NCI-H1436 (cell line): ENCODE results near the gene CFDP1.

Source experiments
- DNase-seq: peaks from one replicate; lab custom pipeline; 2025; lab: John Stamatoyannopoulos, UW

CFDP1 gene

DNA sequence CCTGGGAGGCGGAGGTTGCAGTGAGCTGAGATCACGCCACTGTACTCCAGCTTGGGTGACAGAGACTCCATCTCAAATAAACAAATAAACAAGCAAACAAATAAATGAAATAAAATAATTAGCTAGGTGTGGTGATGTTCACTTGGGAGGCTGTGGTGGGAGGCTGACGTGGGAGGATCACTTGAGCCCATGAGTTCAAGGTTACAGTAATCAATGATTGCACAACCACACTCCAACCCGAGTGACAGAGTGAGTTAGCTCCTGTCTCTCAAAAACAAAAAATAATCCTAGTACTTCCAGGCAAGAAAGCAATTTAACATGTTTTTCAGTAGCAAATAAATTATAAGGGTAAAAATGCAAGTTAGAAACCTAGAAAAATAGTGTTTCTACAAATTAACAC, 26.4 kb downstream of the CFDP1 start:
- no peak for DNase-seq

DNA sequence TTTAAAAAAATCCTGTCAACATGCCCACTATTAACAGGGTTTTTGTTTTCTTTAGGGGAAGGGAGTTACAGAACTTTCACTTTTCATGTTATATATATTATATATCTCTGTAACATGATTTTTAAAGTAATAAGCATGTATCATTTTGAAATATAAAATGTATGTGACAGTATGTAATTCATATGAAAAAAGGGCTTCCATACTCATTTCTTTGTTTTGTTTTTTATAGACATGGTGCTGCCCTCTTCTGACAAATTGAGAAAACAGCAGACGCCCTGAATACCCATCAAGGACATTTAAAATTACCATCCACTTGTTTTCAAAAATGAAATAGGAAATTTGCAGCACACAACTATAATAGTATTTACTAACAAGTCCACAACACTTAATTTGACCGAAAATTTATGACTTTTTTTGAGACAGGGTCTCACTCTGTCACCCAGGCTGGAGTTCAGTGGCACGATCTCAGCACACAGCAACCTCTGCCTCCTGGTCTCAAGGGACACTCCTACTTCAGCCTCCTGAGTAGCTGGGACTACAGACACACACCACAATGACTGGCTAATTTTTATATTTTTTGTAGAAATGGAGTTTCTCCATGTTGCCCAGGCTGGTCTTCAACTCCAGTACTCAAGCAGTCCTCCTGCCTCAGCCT, 30.4 kb downstream of the CFDP1 start:
- DNase-seq: peak; percentile 9

DNA sequence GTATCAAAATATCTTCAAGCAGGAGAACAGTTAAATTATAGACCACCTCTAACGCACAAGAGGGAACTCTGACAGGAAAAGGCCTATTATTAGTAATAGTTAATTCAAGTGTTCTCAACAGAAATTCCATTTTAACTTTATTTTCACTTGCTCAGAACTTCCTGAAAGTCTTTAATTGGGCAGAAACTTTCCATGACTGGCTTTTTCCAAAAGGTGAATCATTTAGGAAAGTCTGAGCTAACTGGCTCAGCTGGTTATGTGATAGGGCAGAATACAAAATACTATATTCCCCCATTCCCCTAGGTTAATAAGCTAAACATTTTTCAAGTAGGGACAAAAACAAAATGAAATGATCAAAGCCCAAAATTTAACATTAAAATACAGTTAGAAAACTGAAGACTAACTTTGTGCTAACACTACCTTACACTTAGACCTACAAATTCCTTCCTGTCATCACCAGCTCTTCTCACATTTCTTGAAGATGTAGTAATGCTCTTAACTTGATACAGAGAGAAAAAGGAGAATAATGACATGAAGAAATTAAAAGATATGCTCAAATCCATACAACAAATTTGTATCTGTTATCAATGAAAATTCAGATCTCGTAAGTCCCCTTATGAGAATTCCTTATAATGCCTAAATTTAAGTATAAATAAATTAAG, 31.0 kb downstream of the CFDP1 start:
- DNase-seq: no peak

- no peak for DNase-seq
These were observed 31.6 kb downstream of the CFDP1 start for GRCh38 chr16:75401691-75402090.

GRCh38 chr16:75398333-75398732, 35.0 kb downstream of the CFDP1 start:
- DNase-seq: no peak

DNA sequence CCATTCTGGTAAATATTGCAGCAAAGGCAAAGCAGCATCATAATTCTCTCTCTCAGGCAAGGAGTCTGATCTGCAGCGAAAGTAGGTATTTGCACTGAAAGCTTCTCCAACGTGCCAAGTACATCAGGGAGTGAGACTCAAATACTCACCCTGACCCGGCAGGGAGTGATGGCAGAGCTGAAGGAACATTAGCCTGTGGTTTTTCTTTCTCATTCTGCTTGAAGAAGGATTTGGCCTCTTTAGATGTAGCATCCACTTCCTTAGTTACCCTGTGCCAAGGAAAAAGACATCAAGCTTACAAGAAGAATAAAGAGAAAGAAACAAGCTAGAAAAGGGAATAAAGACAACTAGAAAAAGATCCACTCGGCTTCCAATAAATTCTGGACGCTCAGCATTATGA, 38.4 kb downstream of the CFDP1 start:
- DNase-seq: no peak

GRCh38 chr16:75392906-75393305, 40.4 kb downstream of the CFDP1 start:
- no peak for DNase-seq

DNA sequence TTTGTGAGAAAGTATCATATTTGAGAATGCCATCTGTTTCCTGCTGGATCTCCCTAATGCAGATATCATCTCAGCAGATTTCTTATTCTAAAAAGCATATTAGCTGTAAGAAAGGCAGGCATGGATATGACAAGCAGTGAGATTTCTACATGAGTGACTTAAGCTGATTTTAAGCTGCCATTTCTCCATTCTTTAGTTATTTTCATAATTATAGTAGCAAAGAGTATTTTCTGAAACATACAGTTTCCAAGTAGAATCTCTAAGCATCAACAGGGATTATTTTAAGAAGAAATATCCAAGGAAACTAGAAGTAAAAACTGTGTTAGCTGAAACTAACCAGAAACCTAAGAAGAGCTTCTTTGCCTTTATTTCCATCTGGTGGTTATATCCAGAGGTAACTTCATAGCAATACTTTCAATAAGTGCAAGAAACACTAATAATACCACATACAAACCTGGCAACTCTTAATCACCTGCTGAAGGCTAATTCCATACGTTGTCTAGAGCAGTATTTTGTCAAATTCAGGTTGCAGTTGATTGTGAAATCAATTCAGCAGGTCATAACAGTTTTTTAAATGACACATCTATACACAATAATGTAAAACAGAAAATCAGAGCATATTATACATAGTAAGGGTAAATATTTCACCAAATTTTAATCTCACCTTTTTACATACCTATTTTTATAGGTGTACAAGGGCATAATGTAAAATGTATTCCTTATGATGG, 42.2 kb downstream of the CFDP1 start:
- no peak for DNase-seq

DNA sequence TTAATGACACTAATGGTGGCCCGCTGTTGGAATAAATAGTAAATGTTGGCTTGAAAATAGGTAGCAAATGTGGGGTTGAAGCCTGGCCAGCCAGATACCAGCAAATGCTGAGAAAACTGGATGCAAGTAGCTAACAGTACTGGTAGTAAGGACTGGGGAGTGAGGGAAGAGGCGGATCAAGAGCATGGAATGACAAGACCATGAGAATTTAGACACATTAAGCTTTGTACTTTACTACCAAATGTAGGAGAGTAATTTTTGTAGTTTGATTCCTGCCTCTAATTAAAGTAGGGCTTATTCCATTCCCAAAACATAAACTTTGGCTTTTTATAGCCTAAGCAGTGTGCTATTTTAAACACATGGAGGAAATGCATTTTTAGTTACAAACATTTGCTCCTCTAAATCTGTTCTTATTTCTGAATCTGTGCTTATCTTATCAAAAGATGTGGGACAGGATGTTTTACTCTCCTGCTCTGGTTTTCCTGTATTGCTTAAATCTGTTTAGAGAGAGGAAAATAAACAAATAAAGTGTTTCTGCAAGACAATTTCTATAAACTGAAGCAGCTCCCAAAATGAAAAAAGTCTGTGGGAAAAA, 44.1 kb downstream of the CFDP1 start:
- DNase-seq: no peak

GRCh38 chr16:75387951-75388350, 45.4 kb downstream of the CFDP1 start:
- DNase-seq: no peak

DNA sequence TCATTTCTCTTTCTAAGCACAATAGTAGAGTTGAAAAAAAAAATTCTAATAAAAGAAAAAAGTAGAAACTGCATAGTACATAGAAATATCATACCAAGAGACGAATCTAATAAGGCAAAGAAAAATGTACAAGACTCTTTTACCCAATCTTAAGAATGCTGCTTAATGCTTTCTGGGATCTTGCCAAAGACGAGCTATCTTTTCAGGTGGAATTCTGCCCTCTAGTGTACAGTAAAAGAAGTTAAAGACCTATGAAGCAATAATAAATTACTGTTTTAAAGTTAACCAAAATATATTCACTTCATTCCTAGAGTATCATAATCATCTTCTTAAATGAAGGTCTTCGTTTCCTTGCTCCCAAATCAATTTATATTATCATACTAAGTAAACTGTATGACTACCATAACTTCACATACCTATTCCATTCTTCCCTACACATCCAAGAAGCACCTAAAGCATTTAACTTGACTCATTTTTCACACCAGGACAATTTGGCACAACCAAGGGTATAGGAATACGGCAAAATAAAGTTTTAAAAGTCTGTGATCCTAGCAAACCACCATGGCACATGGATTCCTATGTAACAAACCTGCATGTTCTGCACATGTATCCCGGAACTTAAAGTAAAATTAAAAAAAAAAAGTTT, 47.7 kb downstream of the CFDP1 start:
- peak; percentile 66 for DNase-seq

- DNase-seq: no peak
These were observed 50.2 kb downstream of the CFDP1 start for GRCh38 chr16:75383141-75383540.

GRCh38 chr16:75382611-75383010, 50.7 kb downstream of the CFDP1 start:
- no peak for DNase-seq

GRCh38 chr16:75380870-75381269, 52.4 kb downstream of the CFDP1 start:
- DNase-seq: no peak

- no peak for DNase-seq
These were observed 53.1 kb downstream of the CFDP1 start for GRCh38 chr16:75379911-75380847.

DNA sequence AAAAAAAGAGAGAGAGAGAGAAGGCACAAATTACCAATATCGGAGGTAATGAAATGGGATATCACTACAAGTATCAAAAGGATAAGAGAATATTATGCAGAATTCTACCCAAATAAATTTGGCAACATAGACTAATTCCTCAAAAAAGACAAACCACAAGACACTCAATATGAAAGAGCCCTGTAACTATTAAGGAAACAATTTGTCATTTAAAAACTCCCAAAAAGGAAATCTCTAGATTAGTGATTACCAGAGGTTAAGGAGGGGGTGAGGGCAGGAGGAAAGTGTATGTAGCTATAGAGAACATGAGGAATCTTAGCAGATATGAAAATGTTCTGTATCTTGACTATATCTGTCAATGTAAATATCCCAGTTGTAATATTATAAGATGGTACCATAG, 54.0 kb downstream of the CFDP1 start:
- no peak for DNase-seq

DNA sequence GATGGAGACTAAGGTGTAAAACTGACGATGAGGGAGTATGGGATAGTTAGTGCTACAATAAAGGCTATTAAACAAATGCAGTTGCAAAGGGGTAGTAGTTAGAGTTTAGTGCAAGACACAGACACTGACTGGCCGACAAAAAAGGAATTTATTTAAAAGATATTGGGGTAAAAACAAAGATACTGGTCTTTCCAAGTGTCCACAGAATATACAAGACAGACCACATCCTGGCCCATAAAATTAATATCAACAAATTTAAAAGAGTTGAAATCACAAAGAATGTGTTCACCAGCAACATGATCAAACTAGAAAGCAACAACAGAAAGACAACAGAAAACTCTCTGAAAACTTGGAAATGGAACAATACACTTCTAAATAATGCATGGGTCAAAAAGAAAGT, 54.7 kb downstream of the CFDP1 start:
- no peak for DNase-seq

DNA sequence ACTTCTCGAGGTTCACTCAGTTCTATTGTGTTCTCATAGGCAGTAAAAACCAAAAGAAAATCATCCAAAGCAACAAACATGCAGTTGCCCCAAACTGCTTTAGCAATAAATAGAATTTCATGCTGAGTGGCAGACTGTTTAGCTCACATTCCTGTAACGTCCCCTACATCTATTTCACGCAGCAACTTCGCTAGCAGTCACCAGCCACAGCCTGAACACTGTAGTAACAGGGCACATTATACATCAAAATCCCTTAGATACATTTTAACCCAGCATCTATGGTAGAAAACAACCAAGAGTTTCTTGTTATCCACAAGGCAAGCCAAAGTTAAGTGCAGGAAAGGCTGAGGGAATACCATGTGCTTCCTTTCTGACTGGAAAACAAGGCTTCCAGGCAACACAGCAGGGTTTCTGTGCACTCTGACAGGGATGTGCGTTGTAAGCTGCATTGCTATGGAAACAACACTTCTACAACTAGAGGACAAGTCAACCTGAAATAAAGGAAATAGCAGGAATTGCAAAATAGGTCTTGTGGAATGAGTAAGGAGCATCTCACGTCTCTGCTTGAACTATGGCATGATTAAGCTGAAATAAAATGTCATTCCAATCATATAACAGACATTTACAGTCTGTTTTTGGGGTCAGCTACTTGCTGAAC, 55.4 kb downstream of the CFDP1 start:
- DNase-seq: no peak

DNA sequence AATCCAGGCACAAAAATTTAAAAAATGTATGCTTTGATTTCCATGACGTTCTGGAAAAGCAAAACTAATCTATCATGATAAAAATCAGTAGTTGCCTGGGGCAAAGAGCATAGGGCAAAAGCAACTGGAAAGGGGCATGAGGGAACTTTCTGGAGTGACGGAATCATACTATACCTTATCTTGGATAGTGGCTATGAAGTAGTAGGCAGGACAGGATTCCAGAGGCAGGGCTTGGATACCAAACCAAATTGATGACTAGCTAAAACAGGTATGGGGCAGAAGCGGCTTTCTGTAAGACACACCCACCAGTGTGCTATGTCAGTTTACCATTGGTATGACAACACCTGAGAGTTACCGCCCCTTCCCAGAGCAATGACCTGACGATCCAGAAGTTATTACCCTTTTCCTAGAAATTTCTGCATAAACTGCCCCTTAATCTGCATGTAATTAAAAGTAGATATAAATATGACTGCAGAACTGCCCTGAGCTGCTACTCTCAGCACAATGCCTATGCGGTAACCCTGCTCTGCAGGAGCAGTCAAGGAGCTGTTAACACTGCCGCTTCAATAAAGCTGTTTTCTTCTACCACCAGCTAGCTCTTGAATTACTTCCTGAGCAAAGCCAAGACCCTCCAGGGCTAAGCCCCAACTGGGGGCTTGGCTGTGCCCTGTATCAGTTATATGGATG, 56.7 kb downstream of the CFDP1 start:
- no peak for DNase-seq

DNA sequence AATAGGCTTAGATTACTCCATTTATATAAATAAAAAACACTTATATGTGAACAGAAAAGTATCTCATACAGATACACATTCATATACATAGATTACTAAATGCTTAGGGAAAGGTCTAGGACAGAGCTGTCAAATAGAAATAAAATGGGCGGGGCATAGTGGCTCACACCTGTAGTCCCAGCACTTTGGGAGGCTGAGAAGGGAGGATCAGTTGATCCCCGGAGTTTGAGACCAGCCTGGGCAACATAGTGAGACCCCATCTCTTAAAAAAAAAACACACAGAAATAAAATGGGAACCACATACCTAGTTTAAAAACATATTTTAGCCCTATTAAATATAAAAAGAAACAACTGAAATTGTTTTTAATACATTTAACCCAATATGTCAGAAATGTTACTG, 58.9 kb downstream of the CFDP1 start:
- no peak for DNase-seq
